Measurements from ENCODE around the gene HS6ST1. TPM values are rescaled to one million over a fixed set of nuclear protein-coding genes. Genes with fewer than 3 reads are reported as not detected.
"Not testable (repeated sequence)": the region's sequence is repeated elsewhere in the genome, so short reads cannot be mapped to it uniquely, and the experiment has no call there.

Gene HS6ST1
- total RNA-seq, 2 donors from 2014 or later = 19.3 to 22.9 TPM

DNA sequence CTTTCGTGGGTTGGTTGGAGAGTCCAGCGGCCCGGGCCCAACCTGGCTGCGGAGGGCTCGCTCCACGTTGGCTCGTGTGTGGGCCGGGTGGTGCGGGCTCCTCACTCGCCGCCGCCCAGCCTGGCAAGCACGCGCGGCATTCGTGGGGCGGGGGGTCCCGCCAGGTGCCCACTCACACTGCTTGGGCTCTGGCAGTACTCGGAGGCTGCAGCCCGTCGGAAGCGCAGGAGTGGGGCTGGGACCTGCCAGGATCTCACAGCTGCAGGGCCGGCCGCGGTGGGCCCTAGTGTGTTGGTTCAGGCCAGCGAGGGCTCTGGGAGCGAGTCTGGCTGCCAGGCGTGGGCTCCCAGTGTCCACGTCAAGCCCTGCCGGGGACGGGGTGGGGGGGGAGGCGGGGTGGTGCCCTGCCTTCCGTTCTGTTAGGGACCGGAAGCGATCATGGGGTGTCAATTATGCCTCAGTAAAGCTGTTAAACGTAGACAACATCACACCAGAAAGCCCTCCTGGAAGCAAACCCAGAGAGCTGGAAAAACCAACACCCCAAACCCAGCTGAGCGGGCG, 1.0 kb upstream of the HS6ST1 start:
- TF ChIP-seq, protein P1, sequence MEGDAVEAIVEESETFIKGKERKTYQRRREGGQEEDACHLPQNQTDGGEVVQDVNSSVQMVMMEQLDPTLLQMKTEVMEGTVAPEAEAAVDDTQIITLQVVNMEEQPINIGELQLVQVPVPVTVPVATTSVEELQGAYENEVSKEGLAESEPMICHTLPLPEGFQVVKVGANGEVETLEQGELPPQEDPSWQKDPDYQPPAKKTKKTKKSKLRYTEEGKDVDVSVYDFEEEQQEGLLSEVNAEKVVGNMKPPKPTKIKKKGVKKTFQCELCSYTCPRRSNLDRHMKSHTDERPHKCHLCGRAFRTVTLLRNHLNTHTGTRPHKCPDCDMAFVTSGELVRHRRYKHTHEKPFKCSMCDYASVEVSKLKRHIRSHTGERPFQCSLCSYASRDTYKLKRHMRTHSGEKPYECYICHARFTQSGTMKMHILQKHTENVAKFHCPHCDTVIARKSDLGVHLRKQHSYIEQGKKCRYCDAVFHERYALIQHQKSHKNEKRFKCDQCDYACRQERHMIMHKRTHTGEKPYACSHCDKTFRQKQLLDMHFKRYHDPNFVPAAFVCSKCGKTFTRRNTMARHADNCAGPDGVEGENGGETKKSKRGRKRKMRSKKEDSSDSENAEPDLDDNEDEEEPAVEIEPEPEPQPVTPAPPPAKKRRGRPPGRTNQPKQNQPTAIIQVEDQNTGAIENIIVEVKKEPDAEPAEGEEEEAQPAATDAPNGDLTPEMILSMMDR (IDR thresholded peaks at IDR 0.05) = no peak
- H3K36me3 ChIP-seq = no peaks in the 10 kb centered on the region
- no peak overlapping the region for H3K9ac ChIP-seq (ENCODE audit: low read depth in 2 of 2, low read length in 2 of 2)
- H3K9me3 ChIP-seq = no peaks in the 10 kb centered on the region
- H3K27me3 ChIP-seq = no peaks in the 10 kb centered on the region
- DNase-seq = no peak
- intact Hi-C loops (cut with DNase I) = loop anchor here (10.0 kb wide), 1 partner anchor 415 kb away; no protein-coding TSS in a partner anchor
- peaks cover 6% of the 10 kb centered on the region for H3K4me1 ChIP-seq
- H3K4me3 ChIP-seq = peak overlapping the region; percentile 62
- no peak overlapping the region for H3K27ac ChIP-seq

DNA sequence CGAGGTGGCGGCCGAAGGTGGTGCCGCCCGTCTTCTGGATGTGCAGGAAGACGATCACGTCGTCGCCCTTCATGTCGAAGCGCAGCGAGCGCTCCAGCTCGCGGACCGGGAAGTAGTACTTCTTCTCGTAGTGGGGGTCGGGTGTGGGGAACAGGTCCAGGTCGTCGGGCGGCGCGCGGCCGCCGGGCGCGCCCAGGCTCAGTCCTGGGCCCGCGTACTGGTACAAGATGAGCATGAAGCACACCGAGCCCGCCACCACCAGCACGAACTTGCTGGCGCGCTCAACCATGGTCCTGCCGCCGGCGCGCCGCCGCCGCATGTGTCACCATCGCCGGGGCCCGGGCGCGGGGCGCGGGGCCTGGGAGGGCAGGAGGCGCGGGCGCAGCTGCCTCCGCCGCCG, 423 bp downstream of the HS6ST1 start:
- H3K27ac ChIP-seq; H3K36me3 ChIP-seq; H3K9ac ChIP-seq (ENCODE audit: low read depth in 2 of 2, low read length in 2 of 2); H3K9me3 ChIP-seq; intact Hi-C loops (cut with DNase I); H3K4me1 ChIP-seq; H3K27me3 ChIP-seq: not testable (repeated sequence)
- DNase-seq = peak; percentile 23
- peak overlapping the region; percentile 75 for H3K4me3 ChIP-seq

DNA sequence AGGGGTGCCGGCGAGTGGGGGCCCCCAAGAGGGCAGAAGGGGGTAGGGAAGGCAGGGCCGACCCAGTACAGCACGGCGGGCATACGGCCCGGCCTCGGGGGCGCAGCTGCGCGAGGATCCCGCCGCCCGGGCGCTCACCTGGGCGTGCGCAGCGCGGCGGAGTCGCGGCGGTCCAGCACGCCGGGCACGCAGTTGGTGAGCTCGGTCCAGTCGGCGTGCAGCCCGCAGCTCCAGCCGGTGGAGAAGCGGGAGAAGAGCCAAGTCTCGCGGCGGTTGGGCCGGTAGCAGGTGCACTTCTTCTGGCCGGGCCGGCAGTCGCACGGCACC, 806 bp downstream of the HS6ST1 start:
- H3K9me3 ChIP-seq; H3K4me1 ChIP-seq; H3K27ac ChIP-seq; intact Hi-C loops (cut with DNase I); H3K27me3 ChIP-seq; DNase-seq; H3K36me3 ChIP-seq: not testable (repeated sequence)
- H3K9ac ChIP-seq (ENCODE audit: low read depth in 2 of 2, low read length in 2 of 2) = peak overlapping the region; percentile 53 to 86
- H3K4me3 ChIP-seq = peak overlapping the region; percentile 75

DNA sequence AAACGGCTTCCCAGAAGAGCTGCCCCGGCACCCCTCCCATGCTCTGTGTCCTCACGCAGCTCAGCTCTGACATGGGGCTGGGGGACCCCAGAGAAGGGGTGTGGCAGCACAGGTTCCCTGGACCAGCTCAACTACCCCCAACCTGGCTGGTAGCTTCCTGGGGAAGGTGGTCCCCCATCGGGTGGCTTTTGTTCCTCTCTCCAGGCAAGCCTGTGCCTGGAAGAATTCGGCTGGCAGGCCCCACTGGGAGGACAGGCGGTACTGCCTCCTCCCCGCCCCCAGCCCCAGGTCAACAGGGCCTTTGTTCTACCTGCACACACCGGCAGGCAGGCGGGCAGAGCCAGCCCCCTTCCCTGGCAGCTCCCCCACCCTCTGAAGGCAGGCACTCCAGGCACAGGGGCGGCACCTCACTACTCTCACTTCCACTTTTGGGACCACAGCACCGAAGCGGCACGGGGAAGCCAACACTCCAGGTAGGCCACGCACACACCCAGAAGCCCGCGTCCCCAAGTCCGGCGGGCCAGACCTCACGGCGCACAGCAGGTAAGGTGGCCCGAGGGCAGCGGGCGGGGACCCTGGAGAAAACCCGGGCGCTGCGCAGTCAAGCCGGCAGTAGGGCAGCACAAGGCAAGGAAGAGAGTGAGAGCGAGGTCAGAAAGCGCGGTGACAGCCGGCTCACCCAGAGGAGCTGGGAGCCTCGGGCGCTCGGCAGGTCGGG, 1.3 kb downstream of the HS6ST1 start:
- no peaks in the 10 kb centered on the region for H3K9me3 ChIP-seq
- no peak overlapping the region for H3K27ac ChIP-seq
- H3K9ac ChIP-seq (ENCODE audit: low read depth in 2 of 2, low read length in 2 of 2) = peak overlapping the region; percentile 53 to 86
- TF ChIP-seq, protein P1 (IDR thresholded peaks at IDR 0.05) = no peak
- H3K4me3 ChIP-seq = peak overlapping the region; percentile 75
- intact Hi-C loops (cut with DNase I) = no loop called here
- peaks cover 6% of the 10 kb centered on the region for H3K4me1 ChIP-seq
- peak; percentile 40 for DNase-seq
- H3K27me3 ChIP-seq = no peaks in the 10 kb centered on the region
- no peaks in the 10 kb centered on the region for H3K36me3 ChIP-seq

DNA sequence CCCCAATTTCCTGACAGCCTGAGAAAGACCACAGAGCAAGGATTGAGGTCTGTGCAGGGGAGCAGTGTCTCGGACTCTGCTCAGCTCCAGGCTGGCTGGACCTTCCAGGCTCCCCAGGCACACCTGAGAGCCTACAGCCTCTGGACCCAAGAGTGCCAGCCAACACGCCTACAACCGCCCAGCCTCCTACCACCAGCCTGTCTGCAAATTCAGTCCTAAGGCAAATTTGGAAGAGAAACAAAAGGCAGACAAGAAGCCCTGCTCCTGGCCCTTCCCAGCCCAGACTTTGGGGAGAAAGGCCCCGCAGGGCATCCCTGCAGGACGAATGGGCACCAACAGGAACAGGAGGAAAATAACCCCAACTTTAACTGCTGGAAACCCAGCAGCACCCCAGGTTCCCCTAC, 1.9 kb downstream of the HS6ST1 start:
- TF ChIP-seq, protein P1 (IDR thresholded peaks at IDR 0.05) = no peak
- DNase-seq = peak; percentile 17
- H3K27ac ChIP-seq = no peak overlapping the region
- no peaks in the 10 kb centered on the region for H3K9me3 ChIP-seq
- peak overlapping the region; percentile 75 for H3K4me3 ChIP-seq
- H3K9ac ChIP-seq (ENCODE audit: low read depth in 2 of 2, low read length in 2 of 2) = peak overlapping the region; percentile 53 to 86
- H3K27me3 ChIP-seq = no peaks in the 10 kb centered on the region
- no peaks in the 10 kb centered on the region for H3K36me3 ChIP-seq
- H3K4me1 ChIP-seq = peaks cover 6% of the 10 kb centered on the region
- intact Hi-C loops (cut with DNase I) = no loop called here

DNA sequence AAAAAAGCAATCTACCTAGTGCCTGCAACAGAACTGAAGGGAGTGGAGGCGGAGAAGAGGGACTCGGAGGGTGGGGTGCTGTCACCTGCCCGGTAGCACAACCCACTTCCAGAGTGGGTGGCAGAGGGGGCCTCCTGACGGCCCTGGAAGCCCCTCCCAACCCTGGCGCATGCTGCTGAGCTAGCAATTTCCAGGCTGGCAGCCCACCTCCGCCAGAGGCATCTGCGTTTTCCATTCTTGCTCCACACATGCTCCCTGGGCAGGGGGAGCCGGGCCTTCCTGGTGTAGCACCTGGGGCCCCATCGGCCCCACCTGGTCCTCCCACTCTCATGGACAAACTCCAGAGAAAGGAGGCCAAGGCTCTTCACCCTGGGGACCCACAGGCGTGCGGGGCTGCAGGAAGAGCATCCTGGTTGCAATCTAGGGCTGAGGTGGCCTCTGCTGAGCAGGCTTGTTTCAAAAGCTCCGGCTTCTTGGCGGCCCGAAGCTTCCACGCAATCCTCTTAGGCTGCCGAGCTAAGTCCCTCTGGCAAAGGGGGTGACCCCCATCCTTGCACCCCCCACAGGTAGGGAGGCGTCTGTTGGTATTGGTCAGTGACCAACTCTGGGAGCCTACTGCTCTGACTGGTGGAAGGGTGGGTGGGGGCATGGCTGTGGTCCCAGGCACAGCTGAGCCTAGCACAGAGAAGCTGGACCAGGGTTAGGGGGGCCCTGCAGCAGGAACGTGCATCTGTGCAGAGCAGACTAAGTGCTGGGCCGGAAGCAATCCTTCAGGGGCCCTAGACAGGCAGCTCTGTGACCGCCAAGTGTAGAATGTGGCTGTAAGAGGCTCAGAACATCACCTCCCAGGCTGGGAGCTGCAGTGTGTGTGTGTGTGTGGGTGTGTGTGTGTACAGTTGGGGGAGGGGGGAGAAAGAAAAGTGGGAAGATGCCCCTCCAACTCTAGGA, 2.6 kb downstream of the HS6ST1 start:
- Histone ChIP-seq H3K36me3 (no peaks in the 10 kb centered on the region), H3K9me3 (no peaks in the 10 kb centered on the region), H3K27me3 (no peaks in the 10 kb centered on the region), H3K9ac (ENCODE audit: low read depth in 2 of 2, low read length in 2 of 2) (peak overlapping the region; percentile 53 to 86), H3K4me3 (peak overlapping the region; percentile 75), H3K27ac (no peak overlapping the region), H3K4me1 (peaks cover 6% of the 10 kb centered on the region)
- peak; percentile 17 for DNase-seq
- intact Hi-C loops (cut with DNase I) = no loop called here
- TF ChIP-seq, protein P1 (IDR thresholded peaks at IDR 0.05) = no peak
